NCI-H446 (cell line): ENCODE measurements around the gene CCNO.

ENCODE experiments used
- DNase-seq, 2 experiments: peaks; one replicate each; lab custom pipeline; 2025; lab: John Stamatoyannopoulos, UW

CCNO gene

DNA sequence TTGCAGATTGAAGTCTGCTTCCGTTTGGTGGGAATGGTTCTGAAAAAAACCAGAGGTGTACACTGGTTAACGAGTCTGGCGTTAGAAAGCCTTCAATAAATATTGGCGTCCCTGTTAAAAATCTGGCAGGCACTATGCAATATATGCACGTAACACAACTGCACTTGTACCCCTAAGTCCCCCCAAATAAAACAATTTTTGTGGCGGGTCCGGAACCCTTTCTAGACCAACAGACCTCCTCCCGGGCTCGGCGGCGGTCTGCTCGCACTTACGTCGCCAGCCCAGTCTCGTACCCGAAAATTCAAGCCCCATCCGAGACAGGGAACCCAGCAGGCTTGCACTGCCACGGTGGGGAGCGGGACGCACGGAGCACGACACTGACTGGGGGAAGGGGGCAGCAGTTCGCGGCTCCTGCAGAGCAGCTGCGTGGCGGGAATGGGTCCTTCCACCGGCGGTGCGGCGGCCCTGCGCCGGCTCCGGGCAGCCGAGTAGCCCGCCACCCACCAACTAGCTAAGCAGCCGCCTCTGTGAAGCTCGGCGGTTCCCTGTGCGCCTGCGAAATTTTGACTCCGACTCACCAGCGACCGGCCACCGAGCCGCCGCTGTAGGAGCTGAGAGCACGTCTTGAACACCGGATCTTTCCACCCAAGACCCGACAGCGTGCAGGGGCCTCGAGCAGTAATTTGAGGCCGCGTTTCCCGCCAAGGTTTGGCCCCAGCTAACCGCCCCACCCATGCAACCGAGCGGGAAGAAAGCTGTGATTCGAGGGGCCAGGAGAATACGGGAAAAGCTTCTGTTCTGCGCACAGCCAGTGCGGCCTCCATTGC lies 10.2 kb downstream of the CCNO start:
- no peak for DNase-seq

DNA sequence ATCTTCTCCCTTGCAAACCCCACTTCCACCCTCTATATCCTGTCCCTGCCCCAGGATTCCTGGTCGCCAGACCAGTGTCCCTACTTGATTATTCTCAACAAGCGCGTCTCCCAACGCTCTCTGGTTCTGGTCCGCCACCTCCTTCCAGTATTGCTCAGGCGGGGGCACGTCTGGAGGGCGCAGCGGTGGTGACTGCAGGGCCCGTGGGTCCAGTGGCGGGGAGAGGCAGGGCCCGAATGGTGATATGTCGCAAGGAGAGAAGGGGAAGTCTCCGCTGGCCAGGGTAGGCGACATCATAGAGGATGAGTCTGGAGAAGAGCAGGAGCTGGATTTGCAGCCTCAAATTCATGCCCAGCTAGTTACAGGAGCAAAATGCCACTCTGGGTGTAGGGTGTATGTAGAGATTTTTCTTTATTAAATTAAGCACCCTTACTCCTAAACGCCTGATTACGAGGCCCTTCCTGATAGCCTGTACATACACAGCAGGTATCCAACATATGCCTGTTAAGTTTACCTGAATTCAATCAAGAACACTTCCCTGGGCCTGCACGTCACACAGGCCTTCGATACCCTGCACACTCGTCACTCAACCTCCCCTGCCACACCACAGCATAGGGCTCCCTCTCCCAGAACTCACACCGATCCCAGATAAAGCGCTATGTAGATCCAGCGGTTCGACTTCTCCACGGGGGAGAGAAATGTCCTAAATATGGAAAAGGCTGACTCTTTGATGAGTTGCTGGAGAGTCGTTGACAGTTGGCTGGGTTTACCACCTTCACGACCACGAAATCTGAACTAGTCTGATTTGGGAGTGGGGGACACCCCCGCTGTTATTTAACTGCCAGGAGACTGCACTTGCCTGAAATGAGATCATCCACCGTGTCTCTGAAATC lies 11.1 kb downstream of the CCNO start:
- DNase-seq, result no peak

- no peak for DNase-seq
Observed at GRCh38 chr5:55220433-55221185, 12.8 kb downstream of the CCNO start.

DNA sequence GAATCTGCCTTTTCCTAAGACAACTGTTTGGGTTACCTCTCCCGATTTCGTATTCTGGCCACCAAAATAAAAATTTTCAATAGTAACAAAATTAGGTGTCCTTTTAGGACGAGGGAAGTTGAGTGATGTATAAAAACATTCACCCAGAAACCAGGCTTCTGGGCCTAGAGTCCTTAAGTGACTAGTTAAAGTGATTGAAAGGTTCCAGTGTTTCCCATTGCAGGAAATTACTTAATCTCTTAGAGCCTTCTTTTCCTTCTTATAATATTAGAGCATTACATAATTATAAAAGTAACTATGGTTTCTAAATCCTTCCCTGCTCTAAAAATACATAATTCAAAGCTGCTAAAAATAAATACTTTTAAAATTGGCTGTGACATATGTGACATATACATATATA lies 13.6 kb downstream of the CCNO start:
- DNase-seq, result no peak

DNA sequence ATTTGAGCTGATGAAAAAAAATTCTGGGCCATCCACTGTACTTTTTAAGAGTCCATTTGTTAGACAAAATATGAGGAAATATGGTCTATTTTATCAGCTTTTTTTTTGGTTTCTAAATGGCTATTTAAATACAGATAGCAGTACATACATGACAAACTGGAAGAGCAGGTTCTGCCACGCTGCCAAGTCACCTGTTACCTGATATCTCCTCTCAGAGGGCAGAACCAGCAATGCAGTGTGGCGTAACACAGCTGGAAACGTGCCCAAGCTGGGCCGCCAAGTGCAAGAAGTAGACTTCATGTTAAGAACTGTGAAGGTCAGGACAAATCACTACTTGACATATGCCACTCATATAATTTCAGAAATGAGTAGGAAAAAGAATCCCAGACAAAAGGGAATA lies 14.4 kb downstream of the CCNO start:
- DNase-seq, result no peak

DNA sequence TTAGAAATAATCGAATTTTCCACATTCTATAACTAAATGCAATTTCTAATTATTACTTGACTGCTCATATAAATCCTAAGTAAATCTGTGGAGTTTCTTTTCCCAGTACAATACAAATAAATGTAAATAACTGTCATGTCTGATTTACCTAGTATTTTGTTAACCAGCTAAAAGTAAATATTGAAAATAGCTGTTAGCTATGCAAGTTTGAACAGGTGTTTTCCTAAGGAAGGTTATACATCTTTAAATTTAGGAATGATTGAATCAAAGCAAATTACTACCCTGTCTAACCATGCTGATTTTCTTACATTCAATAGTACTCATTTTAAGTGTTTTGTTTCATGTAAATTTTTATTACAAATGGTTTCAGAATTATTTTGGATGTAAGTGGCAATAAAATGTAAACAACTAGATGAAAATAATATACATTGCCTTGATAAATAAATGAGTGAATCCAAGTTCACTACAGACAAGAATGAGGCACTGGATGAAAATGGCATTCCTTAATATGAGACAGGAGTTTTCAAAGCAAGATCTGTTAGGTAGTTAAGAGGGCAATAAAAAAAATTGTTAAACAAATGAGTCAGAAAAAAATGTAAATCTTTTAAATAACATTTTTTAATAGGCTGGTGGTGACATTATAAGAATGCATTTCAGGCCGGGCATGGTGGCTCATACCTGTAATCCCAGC lies 22.1 kb downstream of the CCNO start:
- no peak for DNase-seq

DNA sequence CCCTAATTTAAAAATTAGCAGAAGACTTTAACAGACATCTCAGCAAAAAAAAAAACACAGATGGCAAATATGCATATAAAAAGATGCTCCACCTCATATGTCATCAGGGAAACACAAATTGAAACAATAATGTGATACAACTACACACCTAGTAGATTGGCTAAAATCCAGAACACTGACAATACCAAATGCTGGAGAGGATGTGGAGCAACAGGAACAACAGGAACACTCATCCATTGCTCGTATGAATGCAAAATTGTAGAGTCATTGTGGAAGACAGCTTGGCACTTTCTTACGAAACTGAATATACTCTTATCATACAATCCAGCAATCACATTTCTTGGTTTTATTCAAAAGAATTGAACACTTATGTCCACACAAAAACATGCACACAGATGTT lies 28.4 kb downstream of the CCNO start:
- no peak for DNase-seq

- no peak for DNase-seq
Observed at GRCh38 chr5:55191165-55191564, 42.2 kb downstream of the CCNO start.

DNA sequence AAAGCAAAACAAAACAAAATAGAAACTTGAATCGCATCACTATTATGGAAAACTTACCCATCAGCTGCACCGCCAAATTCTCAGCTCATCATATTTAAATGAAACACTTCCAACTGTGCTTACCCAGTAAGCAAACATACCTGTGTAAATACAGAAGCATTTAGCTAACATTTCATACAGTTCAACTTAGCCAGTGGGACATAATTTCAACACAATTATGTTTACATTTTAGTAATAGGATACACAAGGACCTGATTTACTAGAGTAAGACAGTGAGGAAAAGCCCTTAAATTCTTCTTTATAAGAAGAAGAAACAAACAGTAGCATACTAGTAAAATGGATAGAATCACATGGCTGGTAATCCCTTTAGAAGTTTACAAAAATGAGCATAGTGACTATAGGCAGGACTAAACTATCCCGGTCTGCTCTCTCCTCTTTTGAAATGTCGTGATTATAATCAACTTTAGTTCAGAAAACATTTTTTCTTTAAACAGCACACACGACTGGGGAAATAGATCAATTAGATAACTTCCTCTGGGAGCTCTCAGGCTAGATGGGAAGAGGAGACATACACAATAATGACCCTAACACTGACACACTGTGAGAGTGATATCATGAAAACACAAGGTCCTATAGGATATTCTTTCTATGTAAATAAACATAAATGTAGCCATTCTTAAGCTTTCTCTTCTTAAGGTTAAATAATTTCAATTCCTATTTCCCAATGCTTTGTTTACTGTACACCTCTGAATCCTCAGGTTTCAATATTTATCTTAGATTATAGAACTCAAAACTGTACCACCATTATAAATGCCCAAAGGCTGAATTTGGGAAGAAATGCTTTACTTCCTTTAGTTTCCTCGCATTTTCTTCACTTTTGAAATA lies 44.5 kb downstream of the CCNO start:
- no peak for DNase-seq

- peak; percentile 3 to 24 for DNase-seq
Observed at GRCh38 chr5:55187370-55187769, 46.0 kb downstream of the CCNO start.
